IMR-90 (cell line): Measurements from ENCODE around the gene ANTXR1. TPM values are rescaled to one million over a fixed set of nuclear protein-coding genes. Genes with fewer than 3 reads are reported as not detected.

Experiments used
- ATAC-seq: fragments of 200-7000 bp; cut with Tn5 transposase; 2 replicates; pipeline ENCODE4 v1.9.1; 2020; ENCODE audit warnings: low read depth, mild to moderate bottlenecking, moderate library complexity
- BruUV-seq: library from RNA; stranded (reverse); fragments of 400-500 nt; replicated peaks from 2 replicates; lab custom pipeline; 2021; lab: Mats Ljungman, UMichigan
- CTCF ChIA-PET: fragments of 300-600 bp; formaldehyde crosslinking; extraction: SDS; loops from one replicate; lab custom pipeline; 2021; ENCODE audit warnings: antibody characterized with exemption; lab: Yijun Ruan, JAX
- POLR2A ChIA-PET: fragments of 300-600 bp; sonication (Branson Sonifier 250); formaldehyde crosslinking; loops from one replicate; lab custom pipeline; 2022; ENCODE audit warnings: antibody characterized with exemption; ENCODE audit not compliant: unreplicated experiment; lab: Charles Lee
- DNase-seq: peaks from one replicate; pipeline ENCODE4 v3.0.0; 2013
- H2AFZ ChIP-seq: replicated peaks from 2 replicates; pipeline ENCODE3; 2013; ENCODE audit warnings: low read length, mild to moderate bottlenecking; ENCODE audit not compliant: poor library complexity
- H2AK5ac ChIP-seq: 2 replicates; pipeline ENCODE4 v1.6.1; 2013; ENCODE audit warnings: low read depth, low read length, inconsistent platforms
- H2AK9ac ChIP-seq: replicated peaks from 2 replicates; pipeline ENCODE3; 2013; ENCODE audit warnings: mild to moderate bottlenecking, low read depth, low read length, moderate library complexity; ENCODE audit not compliant: poor library complexity
- H2BK120ac ChIP-seq: 2 replicates; pipeline ENCODE4 v1.6.1; 2013; ENCODE audit warnings: low read depth, low read length, inconsistent platforms
- H2BK15ac ChIP-seq: 3 replicates; pipeline ENCODE4 v1.6.1; 2013; ENCODE audit warnings: low read depth, low read length, inconsistent platforms
- H2BK20ac ChIP-seq: 2 replicates; pipeline ENCODE4 v1.6.1; 2013; ENCODE audit warnings: low read depth, mild to moderate bottlenecking, inconsistent platforms, low read length, moderate library complexity
- H2BK5ac ChIP-seq: 2 replicates; pipeline ENCODE4 v1.6.1; 2013; ENCODE audit warnings: mild to moderate bottlenecking, low read depth, low read length, inconsistent platforms; ENCODE audit not compliant: poor library complexity, severe bottlenecking
- H3K14ac ChIP-seq: replicated peaks from 2 replicates; pipeline ENCODE4 v1.6.1; 2013; ENCODE audit warnings: low read depth, low read length, inconsistent platforms
- H3K18ac ChIP-seq: 2 replicates; pipeline ENCODE4 v1.6.1; 2013; ENCODE audit warnings: low read depth, low read length, control low read depth
- H3K23ac ChIP-seq: 2 replicates; pipeline ENCODE4 v1.6.1; 2013; ENCODE audit warnings: low read depth, low read length, inconsistent platforms
- H3K27ac ChIP-seq: 2 replicates; pipeline ENCODE4 v1.5.1; 2013; ENCODE audit warnings: mild to moderate bottlenecking, control low read depth, low read length; ENCODE audit not compliant: insufficient read depth
- H3K27me3 ChIP-seq: 2 replicates; pipeline ENCODE4 v1.6.1; 2013; ENCODE audit warnings: low read length; ENCODE audit not compliant: control insufficient read depth, insufficient read depth
- H3K36me3 ChIP-seq: 2 replicates; pipeline ENCODE4 v1.6.1; 2013; ENCODE audit warnings: low read length, mixed read lengths; ENCODE audit not compliant: control insufficient read depth, insufficient read depth
- H3K4ac ChIP-seq: 2 replicates; pipeline ENCODE4 v1.6.1; 2013; ENCODE audit warnings: low read depth, low read length, inconsistent platforms
- H3K4me1 ChIP-seq: 2 replicates; pipeline ENCODE4 v1.6.1; 2013; ENCODE audit warnings: low read length, mixed read lengths; ENCODE audit not compliant: control insufficient read depth, insufficient read depth
- H3K4me2 ChIP-seq: 2 replicates; pipeline ENCODE4 v1.6.1; 2013; ENCODE audit warnings: low read depth, mild to moderate bottlenecking, control low read depth, low read length, moderate library complexity
- H3K4me3 ChIP-seq: 2 replicates; pipeline ENCODE4 v1.5.1; 2013; ENCODE audit warnings: low read depth, mild to moderate bottlenecking, control low read depth, low read length, moderate library complexity; ENCODE audit not compliant: insufficient read depth
- H3K56ac ChIP-seq: 2 replicates; pipeline ENCODE4 v1.6.1; 2013; ENCODE audit warnings: low read length, inconsistent platforms; ENCODE audit not compliant: insufficient read depth; ENCODE audit errors: extremely low read depth
- H3K79me1 ChIP-seq, 2 experiments: 2 replicates each; pipeline ENCODE4 v1.6.1; 2013; ENCODE audit warnings: low read length in 2 of 2, inconsistent platforms in 1 of 2, low read depth in 1 of 2
- H3K9ac ChIP-seq: 2 replicates; pipeline ENCODE4 v1.6.1; 2013; ENCODE audit warnings: low read depth, low read length, control low read depth
- H3K9me1 ChIP-seq: 2 replicates; pipeline ENCODE4 v1.6.1; 2013; ENCODE audit warnings: low read length, inconsistent platforms; ENCODE audit not compliant: insufficient read depth
- H3K9me3 ChIP-seq: 2 replicates; pipeline ENCODE4 v1.6.1; 2013; ENCODE audit warnings: low read length; ENCODE audit not compliant: control insufficient read depth, insufficient read depth
- H4K20me1 ChIP-seq: 2 replicates; pipeline ENCODE4 v1.6.1; 2013; ENCODE audit warnings: low read length, inconsistent platforms; ENCODE audit not compliant: insufficient read depth
- H4K5ac ChIP-seq: 2 replicates; pipeline ENCODE4 v1.6.1; 2013; ENCODE audit warnings: mild to moderate bottlenecking, low read depth, low read length, control low read depth
- H4K8ac ChIP-seq, 2 experiments: 2 replicates each; pipeline ENCODE4 v1.6.1; 2013; ENCODE audit warnings: low read depth in 2 of 2, low read length in 2 of 2, control low read depth in 1 of 2, inconsistent platforms in 1 of 2
- H4K91ac ChIP-seq: 2 replicates; pipeline ENCODE4 v1.6.1; 2013; ENCODE audit warnings: low read depth, low read length, inconsistent platforms; ENCODE audit not compliant: insufficient read depth
- BHLHE40 ChIP-seq: fragments of 150-350 bp; IDR thresholded peaks from 2 replicates; pipeline ENCODE4 v1.6.1; 2016; ENCODE audit warnings: mild to moderate bottlenecking, low read depth, low read length
- CEBPB ChIP-seq: IDR thresholded peaks from 2 replicates; pipeline ENCODE4 v1.6.1; 2012; ENCODE audit warnings: low read depth, low read length, improper control_type of control experiment
- CHD1 ChIP-seq: IDR thresholded peaks from 2 replicates; pipeline ENCODE4 v1.6.1; 2012; ENCODE audit warnings: low read depth, low read length, improper control_type of control experiment
- CTCF ChIP-seq: conservative IDR thresholded peaks from 2 replicates; pipeline ENCODE4 v1.5.1; 2012; ENCODE audit warnings: mild to moderate bottlenecking, low read depth, low read length, improper control_type of control experiment
- ELK1 ChIP-seq: fragments of 150-350 bp; IDR thresholded peaks from 2 replicates; pipeline ENCODE4 v1.6.1; 2016; ENCODE audit warnings: low read depth, mild to moderate bottlenecking, low read length, moderate library complexity, borderline replicate concordance
- FOS ChIP-seq: fragments of 150-350 bp; IDR thresholded peaks from 2 replicates; pipeline ENCODE4 v1.6.1; 2016; ENCODE audit warnings: low read depth, low read length
- MAFK ChIP-seq: IDR thresholded peaks from 2 replicates; pipeline ENCODE4 v1.6.1; 2012; ENCODE audit warnings: low read depth, low read length, improper control_type of control experiment
- MAZ ChIP-seq: IDR thresholded peaks from 2 replicates; pipeline ENCODE4 v1.6.1; 2012; ENCODE audit warnings: low read depth, mild to moderate bottlenecking, low read length, improper control_type of control experiment, moderate library complexity, borderline replicate concordance
- MXI1 ChIP-seq: IDR thresholded peaks from 2 replicates; pipeline ENCODE4 v1.6.1; 2012; ENCODE audit warnings: low read depth, mild to moderate bottlenecking, low read length, moderate library complexity, borderline replicate concordance
- NFE2L2 ChIP-seq: fragments of 150-350 bp; IDR thresholded peaks from 2 replicates; pipeline ENCODE4 v1.6.1; 2016; ENCODE audit warnings: low read depth, mild to moderate bottlenecking, low read length
- POLR2A ChIP-seq: IDR thresholded peaks from 2 replicates; pipeline ENCODE4 v1.6.1; 2012; ENCODE audit warnings: mild to moderate bottlenecking, low read depth, low read length
- RAD21 ChIP-seq: IDR thresholded peaks from 2 replicates; pipeline ENCODE4 v1.6.1; 2012; ENCODE audit warnings: low read length, improper control_type of control experiment
- RCOR1 ChIP-seq: IDR thresholded peaks from 2 replicates; pipeline ENCODE4 v1.6.1; 2012; ENCODE audit warnings: mild to moderate bottlenecking, low read length, improper control_type of control experiment; ENCODE audit not compliant: insufficient replicate concordance
- RFX5 ChIP-seq: IDR thresholded peaks from 2 replicates; pipeline ENCODE4 v1.8.0; 2012; ENCODE audit warnings: low read depth, mild to moderate bottlenecking, low read length, moderate library complexity
- SMC3 ChIP-seq: fragments of 150-350 bp; IDR thresholded peaks from 2 replicates; pipeline ENCODE4 v1.6.1; 2016; ENCODE audit warnings: low read depth, mild to moderate bottlenecking, antibody characterized with exemption, low read length, moderate library complexity
- USF2 ChIP-seq: fragments of 150-350 bp; IDR thresholded peaks from 2 replicates; pipeline ENCODE4 v1.6.1; 2017; ENCODE audit warnings: mild to moderate bottlenecking, antibody characterized with exemption, low read length, low read depth
- WGBS, 2 experiments: methylation state at CpG; one replicate each; pipeline versions ENCODE4 v1.1.5 to v1.1.7; 2013; ENCODE audit warnings: missing lambda C conversion rate in 2 of 2; ENCODE audit not compliant: insufficient read length in 1 of 2; ENCODE audit errors: extremely low coverage in 2 of 2; 5-methylcytosine and 5-hydroxymethylcytosine counted together
- dilution Hi-C: fragments of 300-500 bp; cut with HindIII; formaldehyde crosslinking; loops from one replicate; pipeline ENCODE4 v1.14.3; 2018; ENCODE audit warnings: low sequenced_read_pairs; ENCODE audit not compliant: unreplicated experiment
- in situ Hi-C: fragments of 300-500 bp; cut with MboI; formaldehyde crosslinking; loops from 3 replicates; pipeline ENCODE4 v1.14.3; 2019; ENCODE audit warnings: low sequenced_read_pairs, inconsistent platforms, mixed read lengths
- intact Hi-C: fragments of 100-400 bp; cut with micrococcal nuclease; formaldehyde crosslinking; loops from 2 replicates; pipeline ENCODE4 v1.10.0; 2022
- polyA plus RNA-seq, 3 experiments: library from polyadenylated mRNA; depleted of rRNA; stranded (reverse); fragments of >200 nt; gene quantifications; 2 replicates each; pipeline ENCODE4 v1.2.3, GENCODE V29; 2012; ENCODE audit warnings: low replicate concordance in 1 of 3
- total RNA-seq: library from RNA; depleted of rRNA; stranded (reverse); fragments of >200 nt; gene quantifications from 2 replicates; pipeline ENCODE4 v1.2.3, GENCODE V29; 2012

The ANTXR1 gene
- total and polyA plus RNA-seq, 2 of the 4 experiments (the other 2 are of a cell fraction) = 27.2 to 36.9 TPM

DNA sequence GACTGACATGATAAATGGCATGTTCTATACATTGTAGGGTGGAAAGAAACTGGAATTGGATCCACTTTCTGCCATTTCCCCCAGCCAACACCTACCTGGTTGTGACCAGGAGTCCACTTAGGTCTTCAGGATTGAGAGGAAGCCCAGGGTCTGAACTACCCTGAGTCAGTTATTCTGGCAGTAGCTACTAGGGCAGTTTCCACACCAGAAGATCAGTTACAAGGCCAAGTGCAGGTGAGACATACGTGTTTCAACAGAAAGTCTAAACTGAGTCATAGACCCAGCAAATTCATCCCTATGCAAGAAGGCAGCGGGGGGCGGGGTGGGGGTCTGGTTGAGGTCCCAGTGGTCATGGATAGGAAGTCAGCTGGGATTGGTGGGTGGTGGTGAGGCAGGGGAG lies 21.9 kb downstream of the ANTXR1 start:
- in situ Hi-C loops (no loop called here), intact Hi-C loops (no loop called here)
- no CpG with 5 or more reads among the region's 3 CpGs for WGBS, 2 experiments

More for the DNA sequence above, 21.9 kb downstream of the ANTXR1 start:
- Histone ChIP-seq H3K9ac (no peak overlapping the region), H3K56ac (no peak overlapping the region), H3K79me1 (peaks cover 57 to 78% of the 10 kb centered on the region in 2 experiments), H3K18ac (no peak overlapping the region), H4K91ac (no peak overlapping the region), H2AFZ (no peak overlapping the region), H3K4me3 (no peak overlapping the region), H4K8ac (no peak overlapping the region), H2BK5ac (no peak overlapping the region), H2AK5ac (no peak overlapping the region), H3K9me1 (peaks cover 27% of the 10 kb centered on the region), H3K4ac (no peak overlapping the region), H3K9me3 (no peaks in the 10 kb centered on the region), H2BK20ac (no peak overlapping the region), H3K27ac (no peak overlapping the region), H3K14ac (no peak overlapping the region), H4K20me1 (peaks cover 73% of the 10 kb centered on the region), H3K36me3 (peaks cover 15% of the 10 kb centered on the region), H2BK15ac (no peak overlapping the region), H4K5ac (no peak overlapping the region), H3K4me1 (peaks cover 20% of the 10 kb centered on the region), H3K23ac (no peak overlapping the region), H3K4me2 (no peak overlapping the region), H2AK9ac (no peak overlapping the region), H3K27me3 (no peaks in the 10 kb centered on the region), H2BK120ac (no peak overlapping the region)
- TF ChIP-seq POLR2A = no peak
- TF ChIP-seq MAFK = no peak
- no peak for TF ChIP-seq MXI1
- TF ChIP-seq CHD1 = no peak
- TF ChIP-seq MAZ = no peak
- no peak for TF ChIP-seq CEBPB
- TF ChIP-seq RAD21 = no peak
- no peak for TF ChIP-seq BHLHE40
- TF ChIP-seq CTCF = no peak
- TF ChIP-seq SMC3 = no peak
- TF ChIP-seq RCOR1 = no peak
- no peak for TF ChIP-seq NFE2L2
- no peak for TF ChIP-seq ELK1
- no peak for TF ChIP-seq USF2
- no peak for TF ChIP-seq RFX5
- no peak for TF ChIP-seq FOS
- POLR2A ChIA-PET = no interaction called here
- no TSS peak for BruUV-seq
- dilution Hi-C loops = no loop called here
- DNase-seq (no peak), ATAC-seq (no peak)
- CTCF ChIA-PET = no interaction called here
